T-helper 17 cell (primary cell): ENCODE results near the gene ANKRD27. TPM values are rescaled to one million over a fixed set of nuclear protein-coding genes. Genes with fewer than 3 reads are reported as not detected.
A peak's percentile ranks its signal among the peaks of the same experiment; 100 is the strongest.
"Not testable (repeated sequence)": the region's sequence is repeated elsewhere in the genome, so short reads cannot be mapped to it uniquely, and the experiment has no call there.

Experiments used
- ATAC-seq: fragments of 150-1000 bp; cut with Tn5 transposase; 2 replicates; pipeline ENCODE4 v1.10.0; 2021; ENCODE audit warnings: mild to moderate bottlenecking, moderate library complexity
- DNase-seq, 3 donors: peaks; one replicate each; pipeline versions ENCODE4 v3.0.0 to v3.0.0-alpha.2; 2020 to 2021
- H3K9me3 ChIP-seq: one replicate; pipeline ENCODE4 v1.7.0; 2013; ENCODE audit warnings: low read length, mild to moderate bottlenecking; ENCODE audit not compliant: control insufficient read depth, poor library complexity, severe bottlenecking
- H3K27ac Mint-ChIP-seq: one replicate; pipeline ENCODE4 v1.8.0; 2022; ENCODE audit warnings: mild to moderate bottlenecking, moderate library complexity, mixed read lengths
- H3K27me3 Mint-ChIP-seq: one replicate; pipeline ENCODE4 v1.8.0; 2022; ENCODE audit warnings: mixed read lengths
- H3K36me3 Mint-ChIP-seq: one replicate; pipeline ENCODE4 v1.8.0; 2022; ENCODE audit warnings: low read depth, mixed read lengths
- H3K4me1 Mint-ChIP-seq: one replicate; pipeline ENCODE4 v1.8.0; 2022; ENCODE audit warnings: mild to moderate bottlenecking, mixed read lengths
- H3K4me3 Mint-ChIP-seq: one replicate; pipeline ENCODE4 v1.8.0; 2022; ENCODE audit warnings: mild to moderate bottlenecking, moderate library complexity, mixed read lengths
- total RNA-seq, 4 donors: library from RNA in 2 of 4; stranded (reverse) in 2 of 4; gene quantifications; one replicate each; pipeline ENCODE4 v1.2.3 and lab custom pipeline; 2022 to 2026

ANKRD27 gene
- total RNA-seq, 2 donors from 2014 or later: 33.9 to 35.8 TPM

- H3K4me3 Mint-ChIP-seq, H3K36me3 Mint-ChIP-seq, H3K27ac Mint-ChIP-seq, DNase-seq, H3K9me3 ChIP-seq, ATAC-seq: not testable (repeated sequence)
- Mint-ChIP-seq H3K27me3 (peaks cover 20% of the 10 kb centered on the region), H3K4me1 (peaks cover 11% of the 10 kb centered on the region)
These were observed 103.4 kb downstream of the ANKRD27 start for GRCh38 chr19:32571471-32572075.

DNA sequence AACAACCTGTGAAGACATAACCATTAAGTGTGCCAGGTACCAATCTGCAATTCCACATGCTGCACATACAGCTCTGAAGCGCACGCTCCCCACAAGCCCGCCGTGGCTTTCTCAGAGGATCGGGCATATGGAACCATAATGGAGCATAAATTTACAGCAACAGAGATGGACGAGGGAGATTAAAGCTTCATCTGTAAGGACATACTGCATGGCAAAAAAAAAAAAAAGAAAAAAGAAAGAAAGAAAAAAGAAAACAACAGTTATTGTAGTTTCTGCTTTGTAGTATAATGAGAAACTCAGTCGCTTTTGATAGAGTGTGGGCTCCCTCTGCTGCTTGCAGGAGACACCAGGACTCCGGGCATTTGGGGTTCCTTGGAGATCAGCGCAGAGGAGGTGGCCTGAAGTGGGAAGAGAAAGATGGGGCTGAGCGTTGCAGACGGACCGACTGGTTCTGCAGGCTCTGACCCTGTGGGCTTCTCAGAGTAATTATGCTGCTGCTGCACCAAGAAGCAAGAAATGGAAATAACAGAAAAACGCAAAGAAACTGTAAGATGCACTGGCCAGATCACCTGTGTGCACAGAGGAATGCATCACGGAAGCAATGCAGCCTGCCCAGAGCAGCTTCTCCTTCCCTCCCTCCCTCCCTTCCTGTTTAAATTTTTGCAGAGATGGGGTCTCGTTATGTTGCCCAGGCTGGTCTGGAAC lies 104.7 kb downstream of the ANKRD27 start:
- H3K27me3 Mint-ChIP-seq: peaks cover 20% of the 10 kb centered on the region
- peaks cover 2% of the 10 kb centered on the region for H3K36me3 Mint-ChIP-seq
- DNase-seq (peak in 2 of 3 donors; percentile 21 to 45), ATAC-seq (peak; percentile 85)
- no peaks in the 10 kb centered on the region for H3K9me3 ChIP-seq
- H3K27ac Mint-ChIP-seq: no peak overlapping the region
- no peak overlapping the region for H3K4me3 Mint-ChIP-seq
- peaks cover 11% of the 10 kb centered on the region for H3K4me1 Mint-ChIP-seq

DNA sequence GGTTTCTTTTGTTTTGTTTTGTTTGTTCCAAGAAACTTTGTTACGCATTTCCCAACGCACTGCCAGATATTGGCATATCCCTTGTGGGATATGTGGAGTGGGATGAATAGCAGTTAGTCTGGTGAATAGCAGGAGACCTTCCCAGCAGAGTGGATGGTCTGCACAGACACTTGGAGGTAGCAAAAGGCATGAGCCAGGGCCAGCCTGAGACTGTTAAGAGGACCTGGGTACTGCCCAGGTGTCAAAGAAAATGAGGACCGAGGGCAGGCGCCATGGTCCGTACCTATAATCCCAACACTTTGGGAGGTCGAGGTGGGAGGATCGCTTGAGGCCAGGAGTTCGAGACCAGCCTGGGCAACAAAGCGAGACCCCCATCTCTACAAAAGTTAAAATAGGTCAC lies 107.5 kb downstream of the ANKRD27 start:
- no peaks in the 10 kb centered on the region for H3K9me3 ChIP-seq
- H3K27ac Mint-ChIP-seq: no peak overlapping the region
- ATAC-seq (no peak), DNase-seq (no peak)
- peaks cover 7% of the 10 kb centered on the region for H3K4me1 Mint-ChIP-seq
- H3K27me3 Mint-ChIP-seq: peaks cover 11% of the 10 kb centered on the region
- peaks cover 2% of the 10 kb centered on the region for H3K36me3 Mint-ChIP-seq
- no peak overlapping the region for H3K4me3 Mint-ChIP-seq

- Mint-ChIP-seq H3K4me1 (peaks cover 7% of the 10 kb centered on the region), H3K4me3 (no peak overlapping the region), H3K27me3 (peaks cover 10% of the 10 kb centered on the region), H3K36me3 (peaks cover 2% of the 10 kb centered on the region), H3K27ac (no peak overlapping the region)
- DNase-seq: no peak
- no peak for ATAC-seq
- H3K9me3 ChIP-seq: no peaks in the 10 kb centered on the region
These were observed 108.6 kb downstream of the ANKRD27 start for GRCh38 chr19:32566246-32566830.

- H3K27me3 Mint-ChIP-seq: peaks cover 8% of the 10 kb centered on the region
- no peaks in the 10 kb centered on the region for H3K36me3 Mint-ChIP-seq
- no peak overlapping the region for H3K27ac Mint-ChIP-seq
- H3K4me1 Mint-ChIP-seq: no peaks in the 10 kb centered on the region
- no peak for ATAC-seq
- H3K9me3 ChIP-seq: no peaks in the 10 kb centered on the region
- DNase-seq: no peak
- no peak overlapping the region for H3K4me3 Mint-ChIP-seq
These were observed 111.2 kb downstream of the ANKRD27 start for GRCh38 chr19:32563761-32564160.

- peaks cover 16% of the 10 kb centered on the region for H3K27me3 Mint-ChIP-seq
- H3K27ac Mint-ChIP-seq: peak overlapping the region; percentile 14
- DNase-seq (no peak), ATAC-seq (no peak)
- H3K4me1 Mint-ChIP-seq: no peaks in the 10 kb centered on the region
- no peaks in the 10 kb centered on the region for H3K9me3 ChIP-seq
- no peak overlapping the region for H3K4me3 Mint-ChIP-seq
- H3K36me3 Mint-ChIP-seq: no peaks in the 10 kb centered on the region
These were observed 116.3 kb downstream of the ANKRD27 start for GRCh38 chr19:32558607-32559228.

DNA sequence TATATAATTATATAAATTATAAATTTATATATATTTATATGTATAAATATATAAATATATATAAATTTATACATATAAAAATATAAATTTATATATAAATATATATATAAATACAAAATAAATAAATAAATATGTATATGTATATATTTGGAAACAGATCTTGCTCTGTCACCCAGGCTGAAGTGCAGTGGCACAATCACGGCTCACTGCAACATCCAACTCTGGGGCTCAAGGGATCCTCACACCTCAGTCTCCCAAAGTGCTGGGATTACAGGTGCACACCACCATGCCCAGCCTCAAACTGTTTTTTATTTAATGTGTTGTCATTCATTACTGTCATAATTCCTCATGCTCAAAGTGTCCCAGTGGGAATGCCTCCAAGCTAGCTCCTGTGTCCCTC lies 119.2 kb downstream of the ANKRD27 start:
- ATAC-seq (no peak), DNase-seq (no peak)

DNA sequence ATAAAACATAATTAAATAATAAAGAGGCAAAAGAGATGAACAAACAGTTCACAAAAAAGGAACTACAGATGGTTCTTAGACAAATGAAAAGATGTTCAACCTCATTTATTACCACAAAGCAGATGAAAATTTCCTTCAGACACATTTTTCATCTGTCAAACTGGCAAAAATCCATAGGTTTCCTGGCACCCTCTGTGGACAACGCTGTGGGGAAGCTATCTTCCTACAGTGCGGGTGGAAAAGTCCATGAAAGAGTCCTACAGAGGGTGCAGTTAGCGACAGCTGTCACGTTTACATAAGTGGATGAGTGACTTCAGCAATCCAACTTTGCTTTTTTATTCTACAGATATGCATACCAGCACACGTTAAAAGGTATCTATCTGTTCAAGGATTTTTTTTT lies 124.3 kb downstream of the ANKRD27 start:
- Mint-ChIP-seq H3K4me3 (no peak overlapping the region), H3K36me3 (no peaks in the 10 kb centered on the region)
- no peak for DNase-seq

More for the DNA sequence above, 119.2 kb downstream of the ANKRD27 start:
- no peak overlapping the region for H3K27ac Mint-ChIP-seq
- peaks cover 16% of the 10 kb centered on the region for H3K27me3 Mint-ChIP-seq
- no peaks in the 10 kb centered on the region for H3K9me3 ChIP-seq
- no peaks in the 10 kb centered on the region for H3K4me1 Mint-ChIP-seq
- no peaks in the 10 kb centered on the region for H3K36me3 Mint-ChIP-seq
- no peak overlapping the region for H3K4me3 Mint-ChIP-seq

More for the DNA sequence above, 124.3 kb downstream of the ANKRD27 start:
- no peak overlapping the region for H3K27ac Mint-ChIP-seq
- no peaks in the 10 kb centered on the region for H3K27me3 Mint-ChIP-seq
- no peaks in the 10 kb centered on the region for H3K4me1 Mint-ChIP-seq
- no peak for ATAC-seq
- no peaks in the 10 kb centered on the region for H3K9me3 ChIP-seq

Other genes with a start within 250 kb of the ANKRD27 start
- 10 to 100 TPM; 28.4 to 34.5 TPM for gene PDCD5, start 94.0 kb downstream of the ANKRD27 start, total RNA-seq
- gene RGS9BP, start 668 bp upstream of the ANKRD27 start, total RNA-seq: under 1 TPM; 0.10 to 0.52 TPM
- gene NUDT19, start 16.6 kb upstream of the ANKRD27 start, total RNA-seq: 10 to 100 TPM; 10.2 to 10.5 TPM
- 1 to 10 TPM in 1 of 2 donors, under 1 TPM in 1; 0.55 to 4.1 TPM for gene TDRD12, start 44.6 kb upstream of the ANKRD27 start, total RNA-seq
- under 1 TPM in 1 of 2 donors, not detected in 1; 0.30 TPM for gene SLC7A9, start 194.6 kb upstream of the ANKRD27 start, total RNA-seq